OCI-LY3 (cell line): ENCODE results near the gene GALNTL6.

ENCODE experiments used
- H2AFZ ChIP-seq: fragments of 200-600, 300-600 bp; shearing (Covaris generic); 2 replicates; pipeline ENCODE4 v1.6.0; 2014; ENCODE audit warnings: antibody characterized with exemption, low read depth, low read length
- H3K27ac ChIP-seq: fragments of 200-600, 300-600 bp; sonication (generic); 2 replicates; pipeline ENCODE4 v1.5.1; 2014; ENCODE audit warnings: mild to moderate bottlenecking, low read length, moderate library complexity, mixed read lengths
- H3K27me3 ChIP-seq: fragments of 200-600, 300-600 bp; sonication (generic); 2 replicates; pipeline ENCODE4 v1.6.1; 2014; ENCODE audit warnings: low read depth, low read length, mixed read lengths
- H3K36me3 ChIP-seq: fragments of 200-600, 300-600 bp; sonication (generic); replicated peaks from 2 replicates; pipeline ENCODE3; 2014; ENCODE audit warnings: low read depth, low read length, mixed read lengths
- H3K4me1 ChIP-seq: fragments of 300-600, 200-600 bp; sonication (generic); 2 replicates; pipeline ENCODE4 v1.6.1; 2014; ENCODE audit warnings: low read length, mixed read lengths
- H3K4me2 ChIP-seq: fragments of 200-600, 300-600 bp; sonication (generic); 2 replicates; pipeline ENCODE4 v1.6.1; 2014; ENCODE audit warnings: low read length, mixed read lengths
- H3K4me3 ChIP-seq: fragments of 300-600, 200-600 bp; sonication (generic); 2 replicates; pipeline ENCODE4 v1.5.1; 2014; ENCODE audit warnings: antibody characterized with exemption, mild to moderate bottlenecking, low read length, moderate library complexity
- H3K79me2 ChIP-seq: fragments of 300-600, 200-600 bp; shearing (Covaris generic); 2 replicates; pipeline ENCODE4 v1.6.1; 2014; ENCODE audit warnings: mild to moderate bottlenecking, low read length, mixed read lengths
- H3K9ac ChIP-seq: fragments of 300-600, 200-600 bp; shearing (Covaris generic); 2 replicates; pipeline ENCODE4 v1.6.0; 2014; ENCODE audit warnings: mild to moderate bottlenecking, low read length, moderate library complexity
- H3K9me3 ChIP-seq: fragments of 200-600, 300-600 bp; shearing (Covaris generic); 2 replicates; pipeline ENCODE4 v1.6.1; 2014; ENCODE audit warnings: low read length, mixed read lengths; ENCODE audit not compliant: insufficient read depth
- H4K20me1 ChIP-seq: fragments of 200-600, 300-600 bp; sonication (generic); 2 replicates; pipeline ENCODE4 v1.6.1; 2016; ENCODE audit warnings: low read length, mixed read lengths; ENCODE audit not compliant: insufficient read depth
- EZH2phosphoT487 ChIP-seq: fragments of 200-600 bp; shearing (Covaris generic); IDR thresholded peaks from 2 replicates; pipeline ENCODE4 v1.6.1; 2018; ENCODE audit warnings: antibody characterized with exemption, mixed run types, low read depth
- TF ChIP-seq, protein P1 (sequence below): fragments of 200-600, 300-600 bp; sonication (generic); IDR thresholded peaks from 2 replicates; pipeline ENCODE4 v1.5.1; 2014; ENCODE audit warnings: antibody characterized with exemption, low read length, low read depth

GALNTL6 gene

DNA sequence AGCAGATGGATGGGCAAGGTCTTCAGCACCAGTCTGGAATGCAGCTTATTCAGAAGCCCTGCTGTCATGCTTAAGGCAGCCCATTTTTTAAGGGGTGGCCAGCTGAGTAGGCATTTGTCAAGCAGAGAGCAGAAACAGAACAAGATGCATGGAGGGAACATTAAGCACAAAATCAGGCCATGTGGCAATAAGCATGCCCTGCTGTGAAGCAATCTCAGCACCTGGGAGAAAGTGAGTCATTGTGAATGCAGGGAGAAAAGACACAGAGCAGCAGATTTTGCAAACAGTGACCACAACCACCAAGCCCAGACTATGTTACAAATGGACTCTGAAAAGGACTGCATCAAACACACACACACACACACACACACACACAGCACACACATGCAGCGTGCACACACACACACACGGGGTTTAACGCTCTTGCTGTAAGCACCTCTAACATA lies 1261.3 kb downstream of the GALNTL6 start:
- TF ChIP-seq, protein P1, sequence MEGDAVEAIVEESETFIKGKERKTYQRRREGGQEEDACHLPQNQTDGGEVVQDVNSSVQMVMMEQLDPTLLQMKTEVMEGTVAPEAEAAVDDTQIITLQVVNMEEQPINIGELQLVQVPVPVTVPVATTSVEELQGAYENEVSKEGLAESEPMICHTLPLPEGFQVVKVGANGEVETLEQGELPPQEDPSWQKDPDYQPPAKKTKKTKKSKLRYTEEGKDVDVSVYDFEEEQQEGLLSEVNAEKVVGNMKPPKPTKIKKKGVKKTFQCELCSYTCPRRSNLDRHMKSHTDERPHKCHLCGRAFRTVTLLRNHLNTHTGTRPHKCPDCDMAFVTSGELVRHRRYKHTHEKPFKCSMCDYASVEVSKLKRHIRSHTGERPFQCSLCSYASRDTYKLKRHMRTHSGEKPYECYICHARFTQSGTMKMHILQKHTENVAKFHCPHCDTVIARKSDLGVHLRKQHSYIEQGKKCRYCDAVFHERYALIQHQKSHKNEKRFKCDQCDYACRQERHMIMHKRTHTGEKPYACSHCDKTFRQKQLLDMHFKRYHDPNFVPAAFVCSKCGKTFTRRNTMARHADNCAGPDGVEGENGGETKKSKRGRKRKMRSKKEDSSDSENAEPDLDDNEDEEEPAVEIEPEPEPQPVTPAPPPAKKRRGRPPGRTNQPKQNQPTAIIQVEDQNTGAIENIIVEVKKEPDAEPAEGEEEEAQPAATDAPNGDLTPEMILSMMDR, result no peak
- no peak for TF ChIP-seq EZH2phosphoT487
- Histone ChIP-seq H3K27me3 (no peaks in the 10 kb centered on the region), H3K36me3 (no peaks in the 10 kb centered on the region), H3K4me3 (no peak overlapping the region), H3K79me2 (no peaks in the 10 kb centered on the region), H3K9ac (no peak overlapping the region), H3K4me1 (no peaks in the 10 kb centered on the region), H3K4me2 (no peak overlapping the region), H3K27ac (no peak overlapping the region), H4K20me1 (no peaks in the 10 kb centered on the region), H3K9me3 (peaks cover 4% of the 10 kb centered on the region; the same call in 1 of the 2 replicates), H2AFZ (no peak overlapping the region)

- no peaks in the 10 kb centered on the region for H3K9me3 ChIP-seq
These were observed 1263.9 kb downstream of the GALNTL6 start for GRCh38 chr4:173076903-173077634.

DNA sequence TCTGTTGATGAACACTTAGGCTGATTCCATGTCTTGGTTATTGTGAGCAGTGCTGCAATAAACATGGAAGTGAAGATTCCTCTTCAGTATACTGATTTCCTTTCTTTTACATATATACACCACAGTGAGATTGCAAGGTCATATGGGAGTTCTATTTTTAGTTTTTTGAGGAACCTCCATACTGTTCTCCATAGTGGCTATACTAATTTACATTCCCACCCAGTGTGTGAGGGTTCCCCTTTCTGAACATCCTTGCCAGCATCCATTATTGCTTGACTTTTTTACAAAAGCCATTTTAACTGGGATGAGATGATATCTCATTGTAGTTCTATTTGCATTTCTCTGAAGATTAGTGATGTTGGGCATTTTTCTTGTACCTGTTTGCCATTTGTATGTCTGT lies 1274.9 kb downstream of the GALNTL6 start:
- H3K36me3 ChIP-seq, result no peaks in the 10 kb centered on the region
- no peak overlapping the region for H3K9ac ChIP-seq
- no peak for TF ChIP-seq EZH2phosphoT487
- H3K4me2 ChIP-seq, result no peak overlapping the region
- H3K27ac ChIP-seq, result no peak overlapping the region
- H3K4me3 ChIP-seq, result no peak overlapping the region
- no peak overlapping the region for H2AFZ ChIP-seq
- no peaks in the 10 kb centered on the region for H4K20me1 ChIP-seq
- H3K9me3 ChIP-seq, result no peaks in the 10 kb centered on the region
- H3K27me3 ChIP-seq, result no peaks in the 10 kb centered on the region
- no peaks in the 10 kb centered on the region for H3K4me1 ChIP-seq
- no peaks in the 10 kb centered on the region for H3K79me2 ChIP-seq

More at GRCh38 chr4:173076903-173077634, 1263.9 kb downstream of the GALNTL6 start:
- Histone ChIP-seq H3K79me2 (no peaks in the 10 kb centered on the region), H4K20me1 (no peaks in the 10 kb centered on the region), H3K4me3 (no peak overlapping the region), H3K9ac (no peak overlapping the region), H3K4me1 (no peaks in the 10 kb centered on the region), H3K4me2 (no peak overlapping the region), H3K27me3 (no peaks in the 10 kb centered on the region), H3K27ac (no peak overlapping the region), H2AFZ (no peak overlapping the region), H3K36me3 (no peaks in the 10 kb centered on the region)
- TF ChIP-seq, protein P1, result no peak
- no peak for TF ChIP-seq EZH2phosphoT487
